Esophagus squamous epithelium (tissue), 4 donors: ENCODE data around the gene OMA1.

Experiments used
- POLR2A ChIP-seq, 4 donors: fragments of 450-650 bp; IDR thresholded peaks; one replicate each; pipeline ENCODE4 v1.6.1; 2017; ENCODE audit warnings: antibody characterized with exemption in 4 of 4, mild to moderate bottlenecking in 4 of 4, moderate library complexity in 3 of 4
- TF ChIP-seq, protein P1 (sequence below), 6 experiments: fragments of 450-650 bp in 4 of 6; fragments of 200-600 bp in 2 of 6; sonication (generic) in 2 of 6; IDR thresholded peaks; one replicate each; pipeline ENCODE4 v1.5.1; 2016 to 2019; ENCODE audit warnings: antibody characterized with exemption in 6 of 6, mild to moderate bottlenecking in 4 of 6, moderate library complexity in 4 of 6

DNA sequence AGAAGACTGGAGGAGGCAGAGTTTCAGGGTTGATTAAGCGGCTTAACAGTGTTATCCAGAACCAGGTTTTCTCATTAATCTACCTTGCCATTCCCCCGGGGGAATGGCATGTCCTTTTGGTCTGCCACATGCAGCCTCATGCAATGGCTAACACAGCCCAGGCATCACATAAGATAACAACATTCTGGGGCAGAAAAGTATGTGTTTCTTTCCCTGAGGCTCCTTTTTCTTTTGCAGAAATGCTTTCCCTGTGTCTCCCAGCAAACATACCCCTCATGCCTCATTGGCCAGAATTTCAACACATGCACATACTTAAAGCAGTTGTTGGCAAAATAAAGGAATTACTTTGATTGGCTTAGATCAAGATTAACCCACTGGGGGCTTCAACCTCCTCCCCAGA lies 98.6 kb downstream of the OMA1 start:
- TF ChIP-seq, protein P1, sequence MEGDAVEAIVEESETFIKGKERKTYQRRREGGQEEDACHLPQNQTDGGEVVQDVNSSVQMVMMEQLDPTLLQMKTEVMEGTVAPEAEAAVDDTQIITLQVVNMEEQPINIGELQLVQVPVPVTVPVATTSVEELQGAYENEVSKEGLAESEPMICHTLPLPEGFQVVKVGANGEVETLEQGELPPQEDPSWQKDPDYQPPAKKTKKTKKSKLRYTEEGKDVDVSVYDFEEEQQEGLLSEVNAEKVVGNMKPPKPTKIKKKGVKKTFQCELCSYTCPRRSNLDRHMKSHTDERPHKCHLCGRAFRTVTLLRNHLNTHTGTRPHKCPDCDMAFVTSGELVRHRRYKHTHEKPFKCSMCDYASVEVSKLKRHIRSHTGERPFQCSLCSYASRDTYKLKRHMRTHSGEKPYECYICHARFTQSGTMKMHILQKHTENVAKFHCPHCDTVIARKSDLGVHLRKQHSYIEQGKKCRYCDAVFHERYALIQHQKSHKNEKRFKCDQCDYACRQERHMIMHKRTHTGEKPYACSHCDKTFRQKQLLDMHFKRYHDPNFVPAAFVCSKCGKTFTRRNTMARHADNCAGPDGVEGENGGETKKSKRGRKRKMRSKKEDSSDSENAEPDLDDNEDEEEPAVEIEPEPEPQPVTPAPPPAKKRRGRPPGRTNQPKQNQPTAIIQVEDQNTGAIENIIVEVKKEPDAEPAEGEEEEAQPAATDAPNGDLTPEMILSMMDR (IDR thresholded peaks at IDR 0.05) = no peak
- TF ChIP-seq POLR2A (IDR thresholded peaks at IDR 0.05) = no peak
